OCI-LY7 (cell line): ENCODE results near the gene SART3. TPM values are rescaled to one million over a fixed set of nuclear protein-coding genes. Genes with fewer than 3 reads are reported as not detected.

Source experiments
- BruUV-seq: library from RNA; stranded (reverse); fragments of 400-500 nt; replicated peaks from 2 replicates; lab custom pipeline; 2021; lab: Mats Ljungman, UMichigan
- CTCF ChIA-PET: fragments of 300-600 bp; sonication (Branson Sonifier 250); formaldehyde crosslinking; loops from one replicate; lab custom pipeline; 2022; ENCODE audit warnings: antibody characterized with exemption; ENCODE audit not compliant: unreplicated experiment; lab: Charles Lee
- POLR2A ChIA-PET: fragments of 300-600 bp; sonication (Branson Sonifier 250); formaldehyde crosslinking; loops from one replicate; lab custom pipeline; 2022; ENCODE audit warnings: antibody characterized with exemption; lab: Charles Lee
- DNase-seq: peaks from one replicate; pipeline ENCODE4 v3.0.0-alpha.2; 2015; ENCODE audit warnings: low spot score
- H2AFZ ChIP-seq: fragments of 200-600 bp; sonication (generic), shearing (Covaris generic); 2 replicates; pipeline ENCODE4 v1.6.1; 2014; ENCODE audit warnings: mild to moderate bottlenecking, antibody characterized with exemption, low read length, moderate library complexity
- H3K27ac ChIP-seq: fragments of 200-600 bp; sonication (generic); 2 replicates; pipeline ENCODE4 v1.5.1; 2014; ENCODE audit warnings: mixed run types, low read depth, mild to moderate bottlenecking, moderate library complexity, low read length, inconsistent platforms; ENCODE audit not compliant: poor library complexity, severe bottlenecking
- H3K36me3 ChIP-seq: fragments of 200-600 bp; sonication (generic); 2 replicates; pipeline ENCODE4 v1.6.1; 2014; ENCODE audit warnings: mild to moderate bottlenecking, antibody characterized with exemption, low read length, moderate library complexity, mixed read lengths; ENCODE audit not compliant: insufficient read depth
- H3K4me1 ChIP-seq: fragments of 200-600 bp; sonication (generic); 2 replicates; pipeline ENCODE4 v1.5.1; 2014; ENCODE audit warnings: mild to moderate bottlenecking, low read length; ENCODE audit not compliant: insufficient read depth, poor library complexity, severe bottlenecking
- H3K4me2 ChIP-seq: fragments of 200-600 bp; sonication (generic); 2 replicates; pipeline ENCODE4 v1.6.1; 2014; ENCODE audit warnings: mild to moderate bottlenecking, low read length
- H3K4me3 ChIP-seq: fragments of 200-600 bp; sonication (generic); 2 replicates; pipeline ENCODE4 v1.5.1; 2014; ENCODE audit warnings: mild to moderate bottlenecking, low read depth, low read length; ENCODE audit not compliant: poor library complexity, severe bottlenecking
- H3K79me2 ChIP-seq: fragments of 200-600 bp; sonication (generic); 2 replicates; pipeline ENCODE4 v1.6.1; 2016; ENCODE audit warnings: low read depth, mild to moderate bottlenecking, low read length, moderate library complexity, mixed read lengths; ENCODE audit not compliant: insufficient read depth
- H3K9me2 ChIP-seq: fragments of 200-600 bp; sonication (generic); 2 replicates; pipeline ENCODE4 v1.6.1; 2016; ENCODE audit warnings: mild to moderate bottlenecking, low read length, mixed read lengths; ENCODE audit not compliant: insufficient read depth
- H3K9me3 ChIP-seq: fragments of 200-600 bp; sonication (generic); 2 replicates; pipeline ENCODE4 v1.6.1; 2014; ENCODE audit warnings: mild to moderate bottlenecking, mixed run types, low read length, mixed read lengths
- H4K20me1 ChIP-seq: fragments of 200-600 bp; sonication (generic); 2 replicates; pipeline ENCODE4 v1.6.1; 2014; ENCODE audit warnings: mild to moderate bottlenecking, antibody characterized with exemption, low read length, moderate library complexity, mixed read lengths; ENCODE audit not compliant: insufficient read depth
- CTCF ChIP-seq: fragments of 200-600 bp; sonication (generic); conservative IDR thresholded peaks from 2 replicates; pipeline ENCODE4 v1.5.1; 2014; ENCODE audit warnings: mild to moderate bottlenecking, antibody characterized with exemption, low read length, moderate library complexity, mixed read lengths
- EZH2phosphoT487 ChIP-seq: fragments of 200-600 bp; sonication (generic); IDR thresholded peaks from 2 replicates; pipeline ENCODE4 v1.6.1; 2018; ENCODE audit warnings: low read depth, borderline replicate concordance, mild to moderate bottlenecking, mixed run types, antibody characterized with exemption, low read length, moderate library complexity, mixed read lengths
- intact Hi-C: fragments of 100-400 bp; cut with micrococcal nuclease; formaldehyde crosslinking; loops from one replicate; pipeline ENCODE4 v1.10.0; 2022; ENCODE audit not compliant: unreplicated experiment
- total RNA-seq, 2 experiments: library from RNA; depleted of rRNA in 1 of 2; stranded (reverse); fragments of >200 nt in 1 of 2; shearing (Covaris generic) in 1 of 2; gene quantifications; 2 replicates each; pipeline ENCODE4 v1.2.3, GENCODE V29; 2014 to 2022

Gene SART3
- total RNA-seq, 2 experiments from 2014 or later: 143 to 211 TPM

DNA sequence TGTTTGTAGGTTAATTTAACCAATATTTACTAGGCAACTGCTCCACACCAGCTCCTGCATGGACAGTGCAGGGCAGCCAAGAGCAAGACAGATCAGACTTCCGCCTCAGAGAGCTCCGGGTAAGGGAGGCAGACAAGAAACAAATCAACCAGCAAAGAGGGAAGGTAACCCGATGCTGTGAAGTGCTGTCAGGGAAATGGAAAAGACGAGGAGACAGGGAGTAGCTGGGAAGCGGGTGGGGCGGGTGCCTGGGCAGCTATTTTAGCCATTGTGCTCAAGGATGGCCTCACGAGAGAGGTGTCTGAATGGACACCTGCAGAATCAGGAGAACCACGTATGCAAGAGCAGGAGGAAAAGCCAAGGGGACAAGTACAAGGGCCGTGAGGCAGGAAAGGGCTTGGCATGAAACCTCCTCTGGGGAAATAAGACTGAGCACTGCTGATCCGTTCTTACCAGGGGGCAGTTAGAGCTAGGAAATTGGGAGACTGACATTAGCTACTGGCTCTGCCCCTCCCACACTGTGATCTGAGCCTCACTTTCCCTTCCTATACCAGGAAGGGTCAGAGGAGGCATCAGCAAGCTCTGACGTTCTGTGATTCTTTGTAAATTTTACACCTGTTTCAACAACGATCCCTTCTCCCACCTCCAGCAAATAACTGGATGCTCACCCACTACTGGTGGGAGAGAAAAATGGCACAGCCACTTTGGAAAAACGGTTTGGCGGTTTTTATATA is 43.4 kb upstream of the SART3 start:
- CTCF ChIA-PET: no interaction called here
- BruUV-seq: no TSS peak
- Histone ChIP-seq H3K36me3 (no peaks in the 10 kb centered on the region), H2AFZ (no peak overlapping the region), H3K4me1 (no peaks in the 10 kb centered on the region), H3K9me2 (no peaks in the 10 kb centered on the region), H3K27ac (no peak overlapping the region), H3K4me2 (no peak overlapping the region), H3K4me3 (no peak overlapping the region), H3K79me2 (no peaks in the 10 kb centered on the region), H4K20me1 (no peaks in the 10 kb centered on the region), H3K9me3 (no peaks in the 10 kb centered on the region)
- POLR2A ChIA-PET: interaction anchor here (0.5 to 1.0 kb wide), 3 partner anchors 14 to 39 kb away, joined by 3 read pairs; no protein-coding TSS in a partner anchor
- intact Hi-C loops: no loop called here
- TF ChIP-seq CTCF (no peak), EZH2phosphoT487 (no peak)
- DNase-seq: no peak

- Histone ChIP-seq H3K4me1 (no peaks in the 10 kb centered on the region), H3K36me3 (no peaks in the 10 kb centered on the region), H3K79me2 (no peaks in the 10 kb centered on the region), H3K4me3 (no peak overlapping the region), H3K27ac (no peak overlapping the region), H3K9me3 (no peaks in the 10 kb centered on the region), H4K20me1 (no peaks in the 10 kb centered on the region), H3K9me2 (no peaks in the 10 kb centered on the region), H2AFZ (no peak overlapping the region), H3K4me2 (no peak overlapping the region)
- ChIA-PET POLR2A (interaction anchor here (0.5 kb wide), 1 partner anchor 14 kb away, joined by 3 read pairs; no protein-coding TSS in a partner anchor), CTCF (no interaction called here)
- no peak for DNase-seq
- TF ChIP-seq EZH2phosphoT487 (no peak), CTCF (no peak)
- intact Hi-C loops: no loop called here
- no TSS peak for BruUV-seq
Observed at GRCh38 chr12:108603743-108604142, 42.8 kb upstream of the SART3 start.

GRCh38 chr12:108602976-108603704 is 42.2 kb upstream of the SART3 start:
- H3K9me2 ChIP-seq: no peaks in the 10 kb centered on the region
- no peaks in the 10 kb centered on the region for H4K20me1 ChIP-seq
- no peak for TF ChIP-seq EZH2phosphoT487
- no peak for TF ChIP-seq CTCF
- no peak overlapping the region for H2AFZ ChIP-seq
- CTCF ChIA-PET: no interaction called here
- no peaks in the 10 kb centered on the region for H3K79me2 ChIP-seq
- H3K9me3 ChIP-seq: no peaks in the 10 kb centered on the region
- no peak overlapping the region for H3K4me2 ChIP-seq
- no peak overlapping the region for H3K27ac ChIP-seq
- no TSS peak for BruUV-seq
- H3K4me1 ChIP-seq: no peaks in the 10 kb centered on the region
- POLR2A ChIA-PET: no interaction called here
- intact Hi-C loops: no loop called here
- DNase-seq: no peak
- H3K4me3 ChIP-seq: no peak overlapping the region
- H3K36me3 ChIP-seq: no peaks in the 10 kb centered on the region
